ENCODE data around the gene GARIN5A.

The GARIN5A gene

DNA sequence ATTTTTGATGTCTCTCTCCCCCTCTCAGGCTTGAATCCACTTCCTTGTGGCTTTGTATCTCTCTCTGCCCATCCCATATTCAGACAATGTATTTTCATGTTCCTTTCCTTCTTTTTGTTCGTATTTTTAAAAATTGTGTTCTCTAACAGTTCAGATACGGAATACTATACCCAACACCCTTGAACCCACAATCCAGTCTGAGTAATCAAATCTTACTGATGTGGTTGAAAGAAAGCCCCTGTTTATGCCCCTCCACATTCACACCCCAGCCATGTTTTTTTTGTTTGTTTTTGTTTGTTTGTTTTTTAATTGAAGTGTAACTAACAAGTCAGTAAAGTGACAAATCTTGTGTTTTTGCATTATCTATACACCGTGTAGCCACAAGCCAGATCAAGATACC lies 56.5 kb downstream of the GARIN5A start:
- no peak for TF ChIP-seq ZNF274 (IDR thresholded peaks at IDR 0.05; ENCODE audit: low read depth, low read length)
- H3K4me3 ChIP-seq (ENCODE audit: low read length) = peak overlapping the region; percentile 54; the same call in 1 of the 2 replicates

DNA sequence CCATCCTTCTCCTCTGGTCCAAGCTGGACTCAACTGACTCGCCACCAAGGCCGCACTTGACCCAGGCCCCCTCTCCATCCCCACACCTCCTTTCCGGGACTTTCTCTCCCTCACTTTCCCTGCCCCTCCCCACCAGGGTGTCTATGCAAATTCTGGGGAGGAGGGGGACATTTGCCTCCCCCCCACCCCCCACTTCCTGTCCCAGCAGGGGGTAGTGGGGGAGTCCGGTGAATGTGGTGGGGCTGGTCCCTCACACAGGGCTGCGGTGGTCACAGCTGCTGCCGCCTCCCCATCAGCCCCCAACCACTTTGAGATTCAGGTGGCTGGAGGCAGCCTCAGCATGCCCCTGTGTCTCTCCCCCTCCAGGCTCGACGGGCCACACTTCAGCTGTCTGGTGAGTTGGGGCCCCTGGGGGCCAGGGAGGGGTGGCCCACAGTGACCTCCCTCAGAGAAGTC lies 57.0 kb downstream of the GARIN5A start:
- peak overlapping the region; percentile 54; the same call in 1 of the 2 replicates for H3K4me3 ChIP-seq (ENCODE audit: low read length)
- no peak for TF ChIP-seq ZNF274 (IDR thresholded peaks at IDR 0.05; ENCODE audit: low read depth, low read length)

DNA sequence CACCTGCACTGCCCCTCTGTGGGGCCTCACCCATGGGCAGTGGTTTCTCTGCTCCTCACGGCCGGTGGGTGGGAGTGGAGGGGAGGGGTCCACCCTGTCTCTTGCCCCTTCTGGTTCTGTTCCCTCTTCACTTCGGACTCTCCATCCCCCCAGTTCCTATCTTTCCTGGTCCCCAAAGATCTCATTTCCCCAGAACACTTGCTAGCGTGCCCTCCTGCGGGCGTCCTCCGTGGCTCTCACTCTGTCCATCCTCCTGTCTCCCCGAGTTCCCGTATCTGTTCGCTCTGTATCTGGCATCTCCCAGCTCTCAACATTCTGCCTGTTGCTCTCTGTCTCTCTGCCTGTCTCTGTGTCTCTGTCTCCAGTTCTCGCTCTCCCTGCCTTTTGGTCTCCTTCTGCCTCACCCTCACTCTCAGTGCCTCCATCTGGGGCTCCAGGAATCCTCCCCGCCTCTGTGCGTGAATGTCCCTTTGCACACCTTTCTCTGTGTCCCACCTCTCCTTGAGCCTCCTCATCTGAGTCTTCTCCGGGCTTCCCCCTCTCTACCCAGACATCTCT lies 57.5 kb downstream of the GARIN5A start:
- TF ChIP-seq ZNF274 (IDR thresholded peaks at IDR 0.05; ENCODE audit: low read depth, low read length) = no peak
- peak overlapping the region; percentile 54; the same call in 1 of the 2 replicates for H3K4me3 ChIP-seq (ENCODE audit: low read length)

GRCh38 chr19:50418176-50419021 lies 58.2 kb downstream of the GARIN5A start, which contains the start of gene SPIB:
SPIB (plus strand) TSS chr19:50418938; CDS start chr19:50418963, 25 bp downstream.
- peak within 1 kb of the TSS; percentile 54; the same call in 1 of the 2 replicates for H3K4me3 ChIP-seq (ENCODE audit: low read length)
- TF ChIP-seq ZNF274 (IDR thresholded peaks at IDR 0.05; ENCODE audit: low read depth, low read length) = no peak

- no peak for TF ChIP-seq ZNF274 (IDR thresholded peaks at IDR 0.05; ENCODE audit: low read depth, low read length)
Measured at GRCh38 chr19:50417111-50418081, 59.3 kb downstream of the GARIN5A start.

More at GRCh38 chr19:50417111-50418081, 59.3 kb downstream of the GARIN5A start:
- no peak overlapping the region; the same call in 1 of the 2 replicates for H3K4me3 ChIP-seq (ENCODE audit: low read length)

All from GM08714 (cell line).